Tongue (tissue), 2 donors: ENCODE measurements around the gene BCL3. TPM values are rescaled to one million over a fixed set of nuclear protein-coding genes. Genes with fewer than 3 reads are reported as not detected.
"Not testable (repeated sequence)": the region's sequence is repeated elsewhere in the genome, so short reads cannot be mapped to it uniquely, and the experiment has no call there.

Experiments
- DNase-seq: peaks from one replicate; pipeline ENCODE4 v3.0.0-alpha.2; 2015
- total RNA-seq: library from RNA; depleted of rRNA; stranded (reverse); fragments of >200 nt; gene quantifications from one replicate; pipeline ENCODE4 v1.2.3, GENCODE V29; 2014

BCL3 gene
- total RNA-seq, 1 donor from 2014 or later, result 8.4 TPM

DNA sequence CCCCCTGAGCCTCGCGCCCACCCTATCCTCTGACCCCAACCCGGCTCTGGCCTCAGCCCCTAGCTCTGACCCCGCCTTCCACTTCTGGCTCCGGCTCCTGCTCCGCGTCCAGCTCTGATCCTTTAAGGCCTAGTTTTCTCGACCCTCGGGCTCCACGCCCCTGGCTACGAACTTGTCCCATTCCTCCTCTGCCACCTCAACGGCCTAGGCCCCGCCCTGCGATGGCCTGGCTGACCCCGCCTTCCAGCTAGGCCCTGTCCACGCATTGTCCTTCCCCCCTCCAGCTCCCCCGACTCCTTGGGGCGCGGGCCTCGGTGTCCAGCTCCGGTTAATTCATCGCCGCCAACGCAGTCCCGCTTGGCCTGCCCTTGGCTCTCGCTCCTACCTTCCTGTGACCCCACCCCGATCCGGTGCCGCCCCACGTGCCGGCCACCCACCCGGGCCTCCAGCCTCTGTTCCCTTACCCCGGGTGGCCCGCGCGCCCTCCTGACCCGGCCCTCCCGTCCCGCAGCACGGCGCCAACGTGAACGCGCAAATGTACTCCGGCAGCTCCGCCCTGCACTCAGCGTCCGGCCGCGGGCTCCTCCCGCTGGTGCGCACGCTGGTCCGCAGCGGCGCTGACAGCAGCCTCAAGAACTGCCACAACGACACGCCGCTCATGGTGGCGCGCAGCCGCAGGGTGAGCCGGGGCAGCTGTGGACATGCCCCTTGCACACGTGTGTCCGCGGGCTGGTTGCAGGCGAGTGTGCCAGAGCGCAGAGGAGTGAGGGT is 9.4 kb downstream of the BCL3 start:
- DNase-seq, result peak; percentile 82

DNA sequence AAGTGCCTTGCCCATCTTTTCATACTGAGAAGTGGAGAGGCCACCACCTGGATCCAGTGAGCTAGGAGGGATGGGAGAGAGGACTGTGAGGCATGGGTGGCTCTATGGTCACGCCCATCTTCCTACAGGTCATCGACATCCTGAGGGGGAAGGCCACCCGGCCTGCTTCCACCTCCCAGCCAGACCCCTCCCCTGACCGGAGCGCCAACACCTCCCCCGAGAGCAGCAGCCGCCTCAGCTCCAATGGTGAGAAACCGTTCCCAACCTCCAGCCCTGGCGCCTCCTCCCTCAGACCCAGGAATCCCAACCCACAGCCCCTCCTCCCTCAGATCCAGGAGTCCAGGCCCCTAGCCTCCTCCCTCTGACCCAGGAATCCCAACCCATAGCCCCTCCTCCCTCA is 10.1 kb downstream of the BCL3 start:
- no peak for DNase-seq

DNA sequence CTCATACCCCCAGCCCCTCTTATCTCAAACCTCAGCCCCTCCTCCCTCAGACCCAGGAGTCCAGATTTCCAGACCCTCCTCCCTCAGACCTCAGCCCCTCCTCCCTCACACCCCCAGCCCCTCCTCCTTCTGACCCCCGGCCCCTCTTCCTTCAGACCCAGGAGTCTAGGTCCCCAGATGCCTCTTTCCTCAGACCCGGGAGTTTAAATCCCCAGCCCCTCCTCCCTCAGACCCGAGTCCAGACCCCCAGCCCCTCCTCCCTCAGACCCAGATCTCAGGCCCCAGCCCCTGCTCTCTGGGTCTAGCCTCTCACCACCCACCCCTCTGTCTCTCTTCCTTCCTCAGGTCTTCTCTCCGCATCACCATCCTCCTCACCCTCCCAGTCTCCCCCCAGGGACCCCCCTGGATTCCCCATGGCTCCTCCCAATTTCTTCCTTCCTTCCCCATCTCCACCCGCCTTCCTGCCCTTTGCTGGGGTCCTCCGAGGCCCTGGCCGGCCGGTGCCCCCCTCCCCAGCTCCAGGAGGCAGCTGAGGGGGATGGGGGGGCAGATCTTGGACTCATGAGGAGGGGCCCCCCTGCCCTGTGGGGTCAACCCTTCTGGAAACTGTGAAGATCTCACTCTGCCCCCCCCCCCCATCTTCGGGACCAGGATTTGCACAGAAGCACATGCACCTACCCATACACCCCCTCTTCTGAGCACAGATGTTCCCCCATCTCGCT is 10.7 kb downstream of the BCL3 start:
- DNase-seq, result no peak

DNA sequence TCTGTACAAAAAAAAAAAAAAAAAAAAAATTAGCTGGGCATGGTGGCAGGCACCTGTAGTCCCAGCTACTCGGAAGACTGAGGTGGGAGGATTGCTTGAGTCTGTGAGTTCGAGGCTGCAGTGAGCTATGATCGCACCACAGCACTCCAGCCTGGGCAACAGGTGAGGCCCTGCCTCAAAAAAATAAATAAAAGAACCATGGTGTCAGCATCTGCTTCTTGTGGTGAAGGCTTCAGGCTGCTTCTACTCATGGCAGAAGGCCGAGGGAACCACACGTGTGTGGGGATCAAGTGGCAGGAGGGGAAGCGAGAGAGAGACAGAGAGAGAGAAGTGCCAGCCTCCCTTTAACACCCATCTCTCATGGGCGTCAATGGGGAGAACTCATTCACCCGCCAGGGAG is 13.5 kb downstream of the BCL3 start:
- DNase-seq, result peak; percentile 30

DNA sequence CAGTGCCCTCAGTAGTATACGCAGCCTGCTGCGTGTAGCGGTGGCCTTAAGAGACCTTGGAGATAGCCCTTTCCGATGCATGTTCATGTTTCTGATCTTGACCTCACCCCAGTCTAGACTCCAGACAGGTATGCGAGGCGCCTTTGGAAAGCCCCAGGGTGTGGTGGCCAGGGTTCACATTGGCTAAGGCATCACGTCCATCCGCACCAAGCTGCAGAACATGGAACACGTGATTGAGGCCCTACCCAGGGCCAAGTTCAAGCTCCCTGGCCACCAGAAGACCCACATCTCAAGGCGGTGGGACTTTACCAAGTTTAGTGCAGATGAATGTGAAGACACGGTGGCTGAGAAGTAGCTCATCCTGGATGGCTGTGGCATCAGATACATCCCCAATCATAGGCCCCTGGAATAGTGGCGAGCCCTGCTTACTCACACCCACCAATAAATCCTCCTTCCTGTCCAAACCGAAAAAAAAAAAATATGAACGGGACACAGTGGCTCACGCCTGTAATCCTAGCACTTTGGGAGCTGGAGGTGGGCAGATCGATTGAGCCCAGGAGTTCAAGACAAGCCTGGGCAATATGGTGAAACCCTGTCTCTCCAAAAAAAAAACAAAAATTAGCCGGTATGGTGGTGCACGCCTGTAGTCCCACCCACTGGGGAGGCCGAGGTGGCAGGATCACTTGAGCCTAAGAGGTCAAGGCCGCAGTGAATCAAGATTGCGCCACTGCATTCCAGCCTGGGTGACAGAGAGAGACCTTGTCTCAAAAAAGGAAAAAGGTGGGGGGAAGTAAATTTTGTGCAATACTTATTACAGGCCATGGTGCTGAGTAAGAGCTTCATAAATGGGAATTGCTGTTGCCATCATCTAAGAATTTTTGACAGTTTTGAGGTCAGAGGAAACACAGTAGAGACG is 16.8 kb downstream of the BCL3 start:
- DNase-seq, result no peak

DNA sequence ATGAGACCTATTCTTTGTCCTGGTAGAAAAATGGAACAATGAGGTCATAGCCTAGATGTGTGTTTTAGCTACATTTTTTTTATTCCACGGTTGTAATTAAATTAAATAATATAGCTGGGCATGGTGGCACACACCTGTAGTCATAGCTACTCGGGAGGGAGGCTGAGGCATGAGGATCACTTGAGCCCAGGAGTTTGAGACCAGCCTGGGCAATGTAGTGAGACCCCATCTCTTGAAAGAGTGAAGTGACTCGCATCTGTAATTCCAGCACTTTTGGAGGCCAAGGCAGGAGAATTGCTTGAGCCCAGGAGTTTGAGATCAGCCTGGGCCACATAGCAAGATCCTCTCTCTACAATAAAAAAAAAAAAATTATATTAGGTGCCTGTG is 17.4 kb downstream of the BCL3 start:
- no peak for DNase-seq

DNA sequence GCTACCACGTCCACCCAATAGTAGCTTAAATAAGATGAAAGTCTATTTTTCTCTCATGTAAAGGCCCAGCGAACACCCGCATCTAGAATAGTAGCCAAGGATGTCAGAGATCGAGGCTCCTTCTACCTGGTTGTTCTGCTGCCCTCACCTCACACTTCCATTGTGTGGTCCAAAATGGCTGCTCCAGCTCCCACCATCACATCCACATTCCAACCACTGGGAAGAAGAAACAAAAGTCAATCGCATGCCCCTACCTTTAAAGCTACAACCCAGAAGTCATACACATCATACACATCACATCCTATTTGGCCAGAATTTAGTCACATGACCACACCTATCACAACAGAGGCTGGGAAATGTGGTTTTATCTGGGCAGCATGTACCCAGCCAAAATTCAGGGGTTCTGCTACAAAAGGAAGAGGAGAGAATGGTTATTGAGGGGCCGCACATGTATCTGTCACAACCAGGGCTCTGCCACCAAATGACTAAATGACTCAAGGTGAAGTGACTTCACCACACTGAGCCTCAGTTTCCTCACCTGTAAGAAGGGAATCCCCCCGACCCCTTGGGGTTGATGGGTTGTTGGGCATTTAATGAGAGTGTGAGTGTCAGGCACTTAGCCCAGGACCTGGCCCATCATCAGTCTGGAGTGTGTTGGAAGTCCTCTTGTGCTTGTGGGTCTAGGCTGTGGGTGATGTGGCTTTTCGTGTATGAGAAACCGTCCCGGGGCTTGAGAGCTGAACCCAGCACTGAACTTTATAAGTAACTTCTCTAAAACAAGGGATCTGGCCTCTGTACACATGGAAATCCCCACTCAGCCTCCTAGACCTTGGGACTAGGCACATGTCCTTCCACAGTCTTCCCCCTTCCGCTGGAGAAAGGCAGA is 19.0 kb downstream of the BCL3 start:
- DNase-seq, result no peak

DNA sequence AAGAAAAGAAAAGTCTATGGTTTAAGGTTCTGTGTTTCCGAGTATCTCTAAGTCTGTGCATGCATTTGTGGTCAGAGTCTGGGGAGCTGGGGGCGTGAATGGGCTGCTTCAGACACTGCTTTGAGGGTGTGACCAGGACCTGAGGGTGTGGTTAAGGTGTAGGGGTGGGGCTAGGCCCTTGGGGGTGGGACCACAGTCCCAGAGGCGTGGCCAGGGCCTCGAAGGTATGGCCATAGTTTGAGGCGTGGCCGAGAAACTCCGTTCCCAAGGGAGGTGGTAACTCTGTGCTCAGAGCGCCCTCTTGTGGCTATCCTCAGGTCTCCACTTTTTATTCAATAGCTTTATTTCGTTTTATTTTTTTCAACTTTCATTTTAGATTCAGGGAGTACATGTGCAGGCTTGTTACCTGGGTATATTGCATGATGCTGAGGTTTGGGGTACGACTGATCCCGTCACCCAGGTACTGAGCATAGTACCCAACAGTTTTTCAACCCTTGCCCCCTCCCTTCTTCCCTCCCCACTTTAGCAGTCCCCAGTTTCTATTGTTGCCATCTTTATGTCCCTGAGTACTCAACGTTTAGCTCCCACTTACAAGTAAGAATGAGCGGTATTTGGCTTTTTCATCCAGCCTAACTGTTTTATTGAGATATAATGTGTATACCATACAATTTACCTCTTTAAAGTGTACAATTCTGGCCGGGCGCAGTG is 22.2 kb downstream of the BCL3 start:
- peak; percentile 94 for DNase-seq

DNA sequence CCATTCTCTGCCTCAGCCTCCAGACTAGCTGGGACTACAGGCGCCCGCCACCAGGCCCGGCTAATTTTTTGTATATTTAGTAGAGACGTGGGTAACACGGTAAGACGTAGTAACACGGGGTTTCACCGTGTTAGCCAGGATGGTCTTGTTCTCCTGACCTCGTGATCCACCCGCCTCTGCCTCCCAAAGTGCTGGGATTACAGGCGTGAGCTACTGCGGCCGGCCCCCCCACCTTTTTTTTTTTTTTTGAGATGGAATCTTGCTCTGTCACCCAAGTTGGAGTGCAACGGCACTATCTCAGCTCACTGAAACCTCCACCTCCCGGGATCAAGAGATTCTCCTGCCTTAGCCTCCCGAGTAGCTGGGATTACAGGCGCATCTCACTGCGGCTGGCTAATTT is 23.6 kb downstream of the BCL3 start:
- not testable (repeated sequence) for DNase-seq

DNA sequence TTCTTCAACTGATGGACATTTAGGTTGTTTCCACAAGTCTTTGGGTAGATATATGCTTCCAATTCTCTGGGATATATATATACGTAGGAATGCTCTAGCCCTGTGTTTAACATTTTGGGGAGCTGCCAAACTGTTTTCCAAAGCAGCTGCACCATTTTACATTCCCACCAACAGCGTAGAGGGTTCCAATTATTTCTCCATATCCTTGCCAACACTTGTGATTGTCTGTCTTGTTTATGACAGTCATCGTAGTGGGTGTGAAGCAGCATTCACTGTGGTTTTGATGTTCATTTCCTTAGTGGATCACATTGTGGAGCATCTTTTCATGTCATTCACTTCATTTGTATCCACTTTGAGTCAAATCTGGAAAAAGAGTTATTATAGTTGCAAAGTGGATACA is 24.5 kb downstream of the BCL3 start:
- DNase-seq, result peak; percentile 93

DNA sequence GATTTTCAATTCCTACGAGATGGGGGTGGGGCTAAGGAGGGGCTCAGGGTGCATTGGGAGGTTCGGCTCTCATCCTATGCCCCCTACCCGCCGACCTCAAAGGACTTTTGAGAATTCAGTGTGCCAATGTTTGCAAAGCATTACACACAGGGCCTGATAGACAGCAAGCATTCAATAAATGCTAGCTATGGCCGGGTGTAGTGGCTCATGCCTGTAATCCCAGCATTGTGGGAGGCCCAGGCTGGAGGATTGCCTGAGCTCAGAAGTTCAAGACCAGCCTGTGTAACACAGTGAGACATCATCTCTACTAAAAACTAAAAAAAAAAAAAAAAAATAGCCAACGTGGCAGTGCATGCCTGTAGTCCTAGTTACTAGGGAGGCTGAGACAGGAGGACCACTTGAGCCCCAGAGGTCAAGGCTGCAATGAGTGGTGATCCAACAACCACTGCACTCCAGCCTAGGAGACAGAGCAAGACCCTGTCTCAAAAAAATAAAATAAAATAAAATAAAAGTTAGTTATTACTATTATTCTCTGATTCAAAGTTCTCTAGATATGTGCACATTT is 27.2 kb downstream of the BCL3 start:
- no peak for DNase-seq

DNA sequence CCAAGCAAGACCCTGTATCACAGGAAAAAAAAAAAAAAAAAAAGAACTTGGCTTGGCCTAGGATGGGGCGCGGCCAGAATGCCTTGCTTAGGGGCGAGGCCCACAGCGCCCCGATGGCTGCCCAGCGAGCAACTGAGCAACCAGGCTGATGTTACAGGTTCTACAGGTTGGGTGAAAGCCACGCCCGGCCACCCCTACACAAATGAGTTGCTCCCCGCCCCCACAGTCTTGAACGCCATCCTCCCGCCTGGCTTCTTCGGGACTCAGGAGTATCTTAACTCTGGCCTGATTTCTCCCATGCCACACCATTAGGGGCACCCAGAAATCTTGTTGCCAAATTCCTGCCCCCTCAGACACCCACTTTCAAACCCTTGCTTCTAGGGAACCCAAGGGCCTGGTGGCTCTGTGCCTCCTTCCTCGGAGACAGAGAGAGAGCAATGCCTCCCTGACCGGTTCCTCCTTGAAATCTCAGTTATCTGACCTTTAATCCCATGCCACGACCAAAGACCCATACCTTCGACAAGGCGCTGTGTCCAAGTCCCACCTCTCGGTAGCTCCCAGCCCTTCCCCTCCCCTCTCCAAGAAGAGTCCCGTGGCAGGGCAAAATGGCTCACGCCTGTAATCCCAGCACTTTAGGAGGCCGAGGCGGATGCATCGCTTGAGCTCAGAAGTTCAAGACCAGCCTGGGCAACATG is 28.0 kb downstream of the BCL3 start:
- DNase-seq, result peak; percentile 67

DNA sequence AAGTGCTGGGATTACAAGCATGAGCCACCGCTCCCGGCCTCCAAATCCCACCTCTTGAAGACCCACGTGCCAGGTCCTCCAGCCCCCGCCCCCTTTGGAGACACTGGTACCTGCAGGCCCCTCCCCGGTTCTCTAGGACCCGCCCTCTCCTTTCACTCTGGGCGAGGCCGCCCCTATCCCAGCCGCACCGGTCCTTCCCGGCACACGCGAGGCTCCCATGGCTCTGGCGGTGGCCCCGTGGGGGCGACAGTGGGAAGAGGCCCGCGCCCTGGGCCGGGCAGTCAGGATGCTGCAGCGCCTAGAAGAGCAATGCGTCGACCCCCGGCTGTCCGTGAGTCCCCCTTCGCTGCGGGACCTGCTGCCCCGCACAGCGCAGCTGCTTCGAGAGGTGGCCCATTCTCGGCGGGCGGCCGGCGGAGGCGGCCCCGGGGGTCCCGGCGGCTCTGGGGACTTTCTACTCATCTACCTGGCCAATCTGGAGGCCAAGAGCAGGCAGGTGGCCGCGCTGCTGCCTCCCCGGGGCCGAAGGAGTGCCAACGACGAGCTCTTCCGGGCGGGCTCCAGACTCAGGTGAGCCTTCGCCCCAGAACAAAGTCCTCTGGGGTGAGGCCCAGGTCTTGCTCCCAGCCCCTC is 29.3 kb downstream of the BCL3 start, which contains the start of gene CBLC:
Gene CBLC, plus strand, starts transcription at position 176 of the 633 bp plus-strand sequence. Its CDS starts 42 bp downstream, at position 218.
- peak; percentile 55 for DNase-seq

DNA sequence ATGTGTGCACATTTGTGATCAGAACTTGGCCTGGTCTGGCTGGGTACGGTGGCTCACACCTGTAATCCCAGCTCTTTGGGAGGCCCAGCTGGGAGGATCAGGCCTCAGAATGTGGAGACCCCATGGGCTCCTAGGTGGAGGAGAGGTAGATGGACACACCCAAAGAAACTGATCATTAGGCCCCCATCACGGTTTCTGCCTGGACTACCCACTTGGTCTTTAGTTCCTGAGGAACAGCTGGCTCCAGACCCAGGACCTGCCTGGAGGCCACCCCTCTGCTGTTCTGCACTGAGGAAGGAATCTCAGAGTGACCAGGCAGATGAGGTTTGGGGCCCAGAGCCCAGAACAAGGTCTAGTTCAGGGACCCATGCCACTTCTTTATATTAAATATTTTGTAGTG is 30.6 kb downstream of the BCL3 start:
- DNase-seq, result no peak

DNA sequence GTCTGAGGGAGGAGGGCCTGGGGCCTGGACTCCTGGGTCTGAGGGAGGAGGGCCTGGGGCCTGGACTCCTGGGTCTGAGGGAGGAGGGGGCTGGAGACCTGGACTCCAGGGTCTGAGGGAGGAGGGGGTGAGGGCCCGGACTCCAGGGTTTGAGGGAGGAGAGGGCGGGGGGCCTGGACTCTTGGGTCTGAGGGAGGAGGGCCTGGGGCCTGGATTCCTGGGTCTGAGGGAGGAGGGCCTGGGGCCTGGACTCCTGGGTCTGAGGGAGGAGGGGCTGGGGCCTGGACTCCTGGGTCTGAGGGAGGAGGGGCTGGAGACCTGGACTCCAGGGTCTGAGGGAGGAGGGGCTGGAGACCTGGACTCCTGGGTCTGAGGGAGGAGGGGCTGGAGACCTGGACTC is 33.2 kb downstream of the BCL3 start:
- not testable (repeated sequence) for DNase-seq

DNA sequence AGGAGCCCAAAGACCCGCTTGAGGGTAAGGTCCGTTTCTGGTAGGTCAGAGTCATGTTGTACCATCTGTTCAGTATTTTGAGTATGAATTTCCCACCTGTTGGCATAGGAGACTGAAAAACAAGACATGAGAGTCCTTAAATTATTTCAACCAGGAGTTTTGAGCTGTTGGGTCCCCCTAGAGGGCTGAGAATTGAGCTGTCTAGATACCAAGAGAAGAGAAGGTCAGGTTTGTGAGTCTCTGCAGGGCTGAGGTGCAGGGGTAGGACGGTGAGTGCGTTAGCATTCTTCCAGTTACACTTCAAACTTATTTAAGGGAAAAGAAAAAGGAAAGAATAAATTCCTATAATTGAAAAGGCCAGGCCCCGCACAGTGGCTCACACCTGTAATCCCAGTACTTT is 34.2 kb downstream of the BCL3 start:
- no peak for DNase-seq

DNA sequence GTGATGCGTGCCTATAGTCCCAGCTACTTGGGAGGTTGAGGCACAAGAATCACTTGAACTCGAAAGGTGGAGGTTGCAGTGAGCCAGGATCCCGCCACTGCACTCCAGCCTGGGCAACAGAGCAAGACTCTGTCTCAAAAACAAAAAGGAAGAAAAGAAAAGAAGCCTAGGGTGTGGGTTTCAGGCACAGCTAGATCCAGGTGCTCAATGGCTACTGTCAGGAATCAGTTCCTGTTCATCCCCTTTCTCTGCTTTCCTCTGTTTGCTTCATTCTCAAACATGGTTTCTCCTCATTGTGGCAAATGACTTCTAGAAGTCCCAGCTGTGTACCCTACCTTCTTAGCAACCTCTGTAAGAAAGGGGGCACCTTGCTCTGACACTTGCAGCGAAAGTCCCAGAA is 35.0 kb downstream of the BCL3 start:
- DNase-seq, result no peak

DNA sequence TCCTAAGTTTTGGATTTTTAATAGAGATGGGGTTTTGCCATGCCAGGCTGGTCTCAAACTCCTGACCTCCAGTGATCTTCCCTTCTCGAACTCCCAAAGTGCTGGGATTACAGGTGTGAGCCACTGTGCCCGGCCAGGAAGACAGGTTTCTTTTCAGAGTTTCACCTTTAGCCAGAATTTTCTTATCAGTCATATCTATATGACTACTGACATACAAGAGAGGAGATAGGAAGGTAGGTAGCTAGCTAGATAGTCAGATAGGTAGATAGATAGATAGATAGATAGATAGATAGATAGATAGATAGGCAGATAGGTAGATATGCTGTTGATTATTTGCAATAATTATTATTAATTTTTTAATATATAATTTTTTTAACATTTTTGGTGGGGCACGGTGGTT is 36.8 kb downstream of the BCL3 start:
- no peak for DNase-seq

DNA sequence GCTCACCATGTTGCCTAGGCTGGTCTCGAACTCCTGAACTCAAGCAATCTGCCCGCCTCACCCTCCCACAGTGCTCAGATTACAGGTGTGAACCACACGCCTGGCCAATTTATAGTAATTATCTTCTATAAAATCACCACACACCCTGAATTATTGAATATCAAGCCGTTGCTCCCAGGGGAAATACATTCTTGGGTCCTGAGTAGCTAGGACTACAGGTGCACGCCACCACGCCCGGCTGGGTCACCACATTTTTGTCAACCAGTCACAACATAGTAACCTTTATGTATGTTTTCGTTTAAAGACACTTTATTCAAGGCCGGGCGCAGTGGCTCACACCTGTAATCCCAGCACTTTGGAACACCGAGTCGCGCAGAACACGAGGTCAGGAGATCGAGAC is 37.5 kb downstream of the BCL3 start:
- no peak for DNase-seq

DNA sequence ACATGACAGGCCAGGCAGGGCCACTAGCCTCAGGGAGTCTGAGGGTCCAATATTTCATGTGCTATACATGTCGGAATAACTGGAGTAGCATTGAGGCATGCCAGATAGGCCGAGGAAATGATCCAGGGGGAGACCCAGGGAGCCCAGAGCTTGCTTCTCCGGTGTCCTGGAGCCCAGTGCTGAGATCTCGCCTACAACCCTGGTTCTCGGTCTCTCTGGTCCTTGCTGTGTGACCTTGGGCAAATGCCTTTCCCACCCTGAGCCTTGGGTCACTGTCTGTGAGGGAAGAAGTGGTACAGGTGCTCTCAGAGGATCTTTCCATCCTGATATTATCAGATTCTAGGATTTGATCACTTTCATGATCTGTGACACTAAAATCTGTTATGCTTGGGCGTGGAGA is 40.5 kb downstream of the BCL3 start:
- no peak for DNase-seq
